ENCODE data around the gene CDH13.

CDH13 gene

GRCh38 chr16:83772806-83773205, 1146.0 kb downstream of the CDH13 start:
- Histone ChIP-seq H3K9me3 (ENCODE audit: control insufficient read depth, low read length) (no peaks in the 10 kb centered on the region), H3K4me3 (ENCODE audit: extremely low read depth, insufficient read depth, low read length, poor library complexity, severe bottlenecking) (no peak overlapping the region), H3K36me3 (ENCODE audit: control insufficient read depth, insufficient read depth, low read length) (no peaks in the 10 kb centered on the region), H3K27ac (ENCODE audit: low read depth, low read length, severe bottlenecking) (no peak overlapping the region), H3K4me1 (ENCODE audit: control insufficient read depth, insufficient read depth, low read length, poor library complexity, severe bottlenecking) (peaks cover 4% of the 10 kb centered on the region)
- WGBS, 2 experiments (ENCODE audit: insufficient coverage in 2 of 2) = 75 to 88% methylated on average over 1 of the region's 1 CpG

- Histone ChIP-seq H3K9me3 (ENCODE audit: control insufficient read depth, low read length) (no peaks in the 10 kb centered on the region), H3K4me3 (ENCODE audit: extremely low read depth, insufficient read depth, low read length, poor library complexity, severe bottlenecking) (no peak overlapping the region), H3K27ac (ENCODE audit: low read depth, low read length, severe bottlenecking) (no peak overlapping the region), H3K36me3 (ENCODE audit: control insufficient read depth, insufficient read depth, low read length) (no peaks in the 10 kb centered on the region), H3K4me1 (ENCODE audit: control insufficient read depth, insufficient read depth, low read length, poor library complexity, severe bottlenecking) (peaks cover 4% of the 10 kb centered on the region)
- WGBS, 2 experiments (ENCODE audit: insufficient coverage in 2 of 2) = 94 to 97% methylated on average over 2 to 4 of the region's 4 CpGs
These were observed 1147.3 kb downstream of the CDH13 start for GRCh38 chr16:83774066-83774465.

DNA sequence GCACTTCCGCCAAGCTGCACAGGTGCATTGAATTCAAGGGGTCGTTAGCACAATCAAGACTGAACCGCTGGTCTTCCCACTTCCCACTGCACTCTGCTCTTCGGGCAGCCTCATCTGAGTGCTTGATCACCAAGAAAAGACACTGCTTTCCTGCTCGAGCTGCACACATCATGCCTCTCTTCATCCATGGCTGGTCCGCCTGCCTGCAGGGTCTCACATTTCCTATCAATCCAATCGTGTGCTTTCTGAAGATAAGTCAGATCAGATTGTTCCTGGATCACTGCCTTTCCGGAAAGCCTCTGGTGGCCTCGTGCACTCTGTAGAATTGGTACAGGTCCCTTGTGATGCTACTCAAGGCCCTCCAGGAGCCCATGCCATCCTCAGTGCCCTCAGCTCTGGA, 1150.2 kb downstream of the CDH13 start:
- H3K36me3 ChIP-seq (ENCODE audit: control insufficient read depth, insufficient read depth, low read length) = no peaks in the 10 kb centered on the region
- H3K4me1 ChIP-seq (ENCODE audit: control insufficient read depth, insufficient read depth, low read length, poor library complexity, severe bottlenecking) = peaks cover 7% of the 10 kb centered on the region
- WGBS, 2 experiments (ENCODE audit: insufficient coverage in 2 of 2) = 84 to 88% methylated on average over 9 of the region's 9 CpGs
- H3K4me3 ChIP-seq (ENCODE audit: extremely low read depth, insufficient read depth, low read length, poor library complexity, severe bottlenecking) = no peak overlapping the region
- H3K27ac ChIP-seq (ENCODE audit: low read depth, low read length, severe bottlenecking) = no peak overlapping the region
- H3K9me3 ChIP-seq (ENCODE audit: control insufficient read depth, low read length) = no peaks in the 10 kb centered on the region

- H3K27ac ChIP-seq (ENCODE audit: low read depth, low read length, severe bottlenecking) = no peak overlapping the region
- WGBS, 2 experiments (ENCODE audit: insufficient coverage in 2 of 2) = 75 to 88% methylated on average over 6 of the region's 6 CpGs
These were observed 1153.1 kb downstream of the CDH13 start for GRCh38 chr16:83779886-83780285.

GRCh38 chr16:83785455-83785854, 1158.7 kb downstream of the CDH13 start:
- Histone ChIP-seq H3K36me3 (ENCODE audit: control insufficient read depth, insufficient read depth, low read length) (peaks cover 3% of the 10 kb centered on the region), H3K27ac (ENCODE audit: low read depth, low read length, severe bottlenecking) (no peak overlapping the region), H3K4me1 (ENCODE audit: control insufficient read depth, insufficient read depth, low read length, poor library complexity, severe bottlenecking) (no peaks in the 10 kb centered on the region), H3K9me3 (ENCODE audit: control insufficient read depth, low read length) (no peaks in the 10 kb centered on the region), H3K4me3 (ENCODE audit: extremely low read depth, insufficient read depth, low read length, poor library complexity, severe bottlenecking) (no peak overlapping the region)
- WGBS, 2 experiments (ENCODE audit: insufficient coverage in 2 of 2) = 80 to 91% methylated on average over 2 of the region's 2 CpGs

More at GRCh38 chr16:83779886-83780285, 1153.1 kb downstream of the CDH13 start:
- Histone ChIP-seq H3K4me1 (ENCODE audit: control insufficient read depth, insufficient read depth, low read length, poor library complexity, severe bottlenecking) (peaks cover 3% of the 10 kb centered on the region), H3K4me3 (ENCODE audit: extremely low read depth, insufficient read depth, low read length, poor library complexity, severe bottlenecking) (no peak overlapping the region), H3K9me3 (ENCODE audit: control insufficient read depth, low read length) (no peaks in the 10 kb centered on the region), H3K36me3 (ENCODE audit: control insufficient read depth, insufficient read depth, low read length) (no peaks in the 10 kb centered on the region)

DNA sequence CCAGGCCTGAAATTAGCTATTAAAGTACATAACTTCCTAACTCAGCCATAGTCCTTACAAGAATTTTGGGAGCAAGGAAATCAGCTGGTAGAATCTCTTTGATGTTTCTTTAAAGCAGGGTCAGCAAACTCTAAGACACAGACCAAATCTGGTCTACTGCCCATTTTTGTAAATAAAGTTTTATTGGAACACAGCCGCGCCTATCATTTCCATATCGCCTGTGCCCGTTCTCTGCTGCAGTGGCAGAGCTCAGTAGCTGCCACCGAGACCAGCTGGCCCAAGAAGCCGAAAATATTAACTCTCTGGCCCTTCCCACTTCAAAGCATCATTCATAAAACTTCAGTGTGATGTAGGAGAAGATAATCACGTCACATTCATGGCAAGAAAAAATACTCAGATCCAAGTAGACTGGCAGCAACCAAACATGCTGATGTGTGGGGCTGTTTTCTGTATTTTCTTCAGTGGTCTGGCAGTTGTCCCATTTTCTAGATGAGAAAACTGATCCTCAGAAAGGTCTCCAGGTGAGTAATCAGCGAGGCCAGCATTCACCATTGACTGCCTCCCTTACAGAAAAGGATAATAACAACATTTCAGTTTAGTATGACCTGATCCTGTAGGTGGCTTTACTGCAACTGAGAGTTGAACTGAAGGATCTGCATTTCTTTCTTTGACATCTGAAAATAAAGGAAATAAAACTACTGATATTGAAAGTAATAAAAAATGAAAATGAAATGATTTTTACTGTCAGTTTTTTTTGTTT, 1163.1 kb downstream of the CDH13 start:
- Histone ChIP-seq H3K36me3 (ENCODE audit: control insufficient read depth, insufficient read depth, low read length) (peaks cover 3% of the 10 kb centered on the region), H3K9me3 (ENCODE audit: control insufficient read depth, low read length) (no peaks in the 10 kb centered on the region)
- WGBS, 2 experiments (ENCODE audit: insufficient coverage in 2 of 2) = 96 to 98% methylated on average over 4 to 5 of the region's 8 CpGs

GRCh38 chr16:83791916-83792315, 1165.1 kb downstream of the CDH13 start:
- WGBS, 2 experiments (ENCODE audit: insufficient coverage in 2 of 2) = 96 to 97% methylated on average over 8 to 9 of the region's 10 CpGs
- H3K4me1 ChIP-seq (ENCODE audit: control insufficient read depth, insufficient read depth, low read length, poor library complexity, severe bottlenecking) = no peaks in the 10 kb centered on the region
- no peak overlapping the region for H3K27ac ChIP-seq (ENCODE audit: low read depth, low read length, severe bottlenecking)
- H3K4me3 ChIP-seq (ENCODE audit: extremely low read depth, insufficient read depth, low read length, poor library complexity, severe bottlenecking) = no peak overlapping the region
- H3K9me3 ChIP-seq (ENCODE audit: control insufficient read depth, low read length) = no peaks in the 10 kb centered on the region
- H3K36me3 ChIP-seq (ENCODE audit: control insufficient read depth, insufficient read depth, low read length) = peaks cover 3% of the 10 kb centered on the region

More for the DNA sequence above, 1163.1 kb downstream of the CDH13 start:
- Histone ChIP-seq H3K4me1 (ENCODE audit: control insufficient read depth, insufficient read depth, low read length, poor library complexity, severe bottlenecking) (no peaks in the 10 kb centered on the region), H3K4me3 (ENCODE audit: extremely low read depth, insufficient read depth, low read length, poor library complexity, severe bottlenecking) (no peak overlapping the region), H3K27ac (ENCODE audit: low read depth, low read length, severe bottlenecking) (no peak overlapping the region)

- Histone ChIP-seq H3K36me3 (ENCODE audit: control insufficient read depth, insufficient read depth, low read length) (peaks cover 3% of the 10 kb centered on the region), H3K4me3 (ENCODE audit: extremely low read depth, insufficient read depth, low read length, poor library complexity, severe bottlenecking) (no peak overlapping the region), H3K27ac (ENCODE audit: low read depth, low read length, severe bottlenecking) (no peak overlapping the region), H3K4me1 (ENCODE audit: control insufficient read depth, insufficient read depth, low read length, poor library complexity, severe bottlenecking) (no peaks in the 10 kb centered on the region), H3K9me3 (ENCODE audit: control insufficient read depth, low read length) (no peaks in the 10 kb centered on the region)
- WGBS, 2 experiments (ENCODE audit: insufficient coverage in 2 of 2) = no CpG with 5 or more reads among the region's 2 CpGs
These were observed 1165.6 kb downstream of the CDH13 start for GRCh38 chr16:83792391-83792790.

DNA sequence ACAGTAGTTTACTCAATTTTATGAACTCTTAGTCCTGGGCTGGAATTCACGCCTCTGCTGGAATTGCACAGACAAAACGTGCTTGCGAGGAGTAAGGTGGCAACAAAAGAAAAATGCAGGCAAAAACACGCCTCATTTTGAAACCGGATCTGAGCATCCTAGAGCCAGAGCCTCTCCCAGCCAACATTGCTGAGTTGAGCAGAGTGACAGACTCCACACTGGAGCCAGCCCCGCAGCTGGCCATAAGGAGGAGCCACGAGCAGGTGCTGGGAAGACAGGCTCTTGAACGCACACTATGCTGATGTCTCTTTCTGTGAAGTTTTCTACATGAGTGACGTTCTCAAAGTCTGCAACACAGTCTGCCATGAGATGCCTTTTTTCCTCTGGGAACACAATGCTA, 1166.4 kb downstream of the CDH13 start:
- Histone ChIP-seq H3K9me3 (ENCODE audit: control insufficient read depth, low read length) (no peaks in the 10 kb centered on the region), H3K4me3 (ENCODE audit: extremely low read depth, insufficient read depth, low read length, poor library complexity, severe bottlenecking) (no peak overlapping the region), H3K36me3 (ENCODE audit: control insufficient read depth, insufficient read depth, low read length) (peaks cover 3% of the 10 kb centered on the region), H3K4me1 (ENCODE audit: control insufficient read depth, insufficient read depth, low read length, poor library complexity, severe bottlenecking) (no peaks in the 10 kb centered on the region), H3K27ac (ENCODE audit: low read depth, low read length, severe bottlenecking) (no peak overlapping the region)
- 84 to 87% methylated on average over 7 to 9 of the region's 9 CpGs for WGBS, 2 experiments (ENCODE audit: insufficient coverage in 2 of 2)

DNA sequence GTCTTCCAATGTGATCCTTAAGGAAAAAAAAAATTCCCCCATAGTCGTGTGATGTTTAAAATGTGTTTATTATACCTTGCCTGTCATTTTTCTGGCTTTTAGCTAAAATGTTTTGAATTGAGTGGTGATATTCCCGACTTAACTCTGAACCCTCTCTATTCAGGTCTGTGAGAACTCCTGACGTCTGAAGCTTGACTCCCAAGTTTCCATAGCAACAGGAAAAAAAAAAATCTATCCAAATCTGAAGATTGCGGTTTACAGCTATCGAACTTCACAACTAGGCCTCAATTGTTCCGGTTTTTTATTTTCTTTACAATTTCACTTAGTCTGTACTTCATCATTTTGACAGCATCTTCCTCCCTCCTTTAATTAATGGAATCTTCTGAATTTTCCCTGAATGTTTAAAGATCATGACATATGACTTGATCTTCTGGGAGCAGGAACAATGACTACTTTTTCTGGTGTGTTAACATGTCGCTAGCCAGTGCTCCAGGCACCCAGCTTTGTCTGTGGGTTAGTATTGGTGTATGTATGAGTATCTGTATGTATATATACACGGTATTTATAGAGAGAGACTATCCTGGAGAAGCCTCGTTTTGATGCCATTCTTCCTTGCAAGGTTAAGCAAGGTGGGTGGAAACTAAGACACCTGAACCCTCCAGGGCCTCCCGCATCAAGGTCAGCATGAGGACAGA, 1168.2 kb downstream of the CDH13 start:
- Histone ChIP-seq H3K4me3 (ENCODE audit: extremely low read depth, insufficient read depth, low read length, poor library complexity, severe bottlenecking) (no peak overlapping the region), H3K36me3 (ENCODE audit: control insufficient read depth, insufficient read depth, low read length) (no peaks in the 10 kb centered on the region), H3K4me1 (ENCODE audit: control insufficient read depth, insufficient read depth, low read length, poor library complexity, severe bottlenecking) (no peaks in the 10 kb centered on the region), H3K9me3 (ENCODE audit: control insufficient read depth, low read length) (no peaks in the 10 kb centered on the region), H3K27ac (ENCODE audit: low read depth, low read length, severe bottlenecking) (no peak overlapping the region)
- WGBS, 2 experiments (ENCODE audit: insufficient coverage in 2 of 2) = 72 to 83% methylated on average over 6 to 8 of the region's 10 CpGs

- Histone ChIP-seq H3K9me3 (ENCODE audit: control insufficient read depth, low read length) (no peaks in the 10 kb centered on the region), H3K4me3 (ENCODE audit: extremely low read depth, insufficient read depth, low read length, poor library complexity, severe bottlenecking) (no peak overlapping the region), H3K36me3 (ENCODE audit: control insufficient read depth, insufficient read depth, low read length) (no peaks in the 10 kb centered on the region), H3K4me1 (ENCODE audit: control insufficient read depth, insufficient read depth, low read length, poor library complexity, severe bottlenecking) (peaks cover 4% of the 10 kb centered on the region), H3K27ac (ENCODE audit: low read depth, low read length, severe bottlenecking) (no peak overlapping the region)
- WGBS, 2 experiments (ENCODE audit: insufficient coverage in 2 of 2) = 86 to 90% methylated on average over 7 to 8 of the region's 9 CpGs
These were observed 1170.2 kb downstream of the CDH13 start for GRCh38 chr16:83797013-83797412.
